Neural crest cell (in vitro differentiated cells): ENCODE results near the gene DTNB. TPM values are rescaled to one million over a fixed set of nuclear protein-coding genes. Genes with fewer than 3 reads are reported as not detected.
"Not testable (repeated sequence)": the region's sequence is repeated elsewhere in the genome, so short reads cannot be mapped to it uniquely, and the experiment has no call there.

Experiments
- DNase-seq: peaks from one replicate; pipeline ENCODE4 v3.0.0; 2021; ENCODE audit warnings: low read depth, mixed read lengths, low spot score
- H3K27ac Mint-ChIP-seq: one replicate; pipeline ENCODE4 v1.8.0; 2021; ENCODE audit warnings: mild to moderate bottlenecking, mixed read lengths; ENCODE audit not compliant: unreplicated experiment
- H3K27me3 Mint-ChIP-seq: 2 replicates; pipeline ENCODE4 v1.8.0; 2021; ENCODE audit warnings: low read depth, mild to moderate bottlenecking, mixed read lengths
- H3K36me3 Mint-ChIP-seq: 2 replicates; pipeline ENCODE4 v1.8.0; 2021; ENCODE audit warnings: low read depth, mild to moderate bottlenecking, mixed read lengths
- H3K4me1 Mint-ChIP-seq: 2 replicates; pipeline ENCODE4 v1.8.0; 2021; ENCODE audit warnings: mixed read lengths
- H3K4me3 Mint-ChIP-seq: one replicate; pipeline ENCODE4 v1.8.0; 2021; ENCODE audit warnings: mild to moderate bottlenecking, mixed read lengths
- H3K9me3 Mint-ChIP-seq: 2 replicates; pipeline ENCODE4 v1.8.0; 2021; ENCODE audit warnings: mixed read lengths
- total RNA-seq: library from RNA; stranded (reverse); gene quantifications from 2 replicates; pipeline ENCODE4 v1.2.1, GENCODE V29; 2021
- TF ChIP-seq, protein P1 (sequence below): fragments of 200-600 bp; sonication (generic); conservative IDR thresholded peaks from 2 replicates; pipeline ENCODE4 v1.5.0; 2021; ENCODE audit warnings: antibody characterized with exemption, mild to moderate bottlenecking

Gene DTNB
- total RNA-seq, 1 donor from 2014 or later = 29.5 TPM

DNA sequence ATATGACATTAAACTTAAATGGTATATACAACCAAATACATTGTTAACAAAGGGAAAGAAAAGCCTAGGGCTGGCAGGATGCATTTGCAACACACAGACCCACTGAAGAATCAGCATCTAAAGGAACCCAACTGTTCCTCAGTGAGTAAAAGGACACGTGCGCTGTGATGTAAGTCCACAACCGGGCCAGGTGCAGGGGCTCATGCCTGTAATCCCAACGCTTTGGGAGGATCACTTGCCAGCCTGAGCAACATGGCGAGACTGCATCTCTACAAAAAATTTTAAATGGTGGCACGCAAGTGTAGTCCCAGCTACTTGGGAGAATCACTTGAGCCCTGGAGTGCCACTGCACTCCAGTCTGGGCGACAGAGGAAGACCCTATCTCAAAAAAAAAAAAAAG, 3.9 kb downstream of the DTNB start:
- H3K4me3 Mint-ChIP-seq = peak overlapping the region; percentile 59
- H3K27me3 Mint-ChIP-seq = peaks cover 19% of the 10 kb centered on the region
- no peaks in the 10 kb centered on the region for H3K9me3 Mint-ChIP-seq
- H3K4me1 Mint-ChIP-seq = peaks cover 28% of the 10 kb centered on the region
- H3K36me3 Mint-ChIP-seq = no peaks in the 10 kb centered on the region
- DNase-seq = no peak
- H3K27ac Mint-ChIP-seq = no peak overlapping the region
- TF ChIP-seq, protein P1, sequence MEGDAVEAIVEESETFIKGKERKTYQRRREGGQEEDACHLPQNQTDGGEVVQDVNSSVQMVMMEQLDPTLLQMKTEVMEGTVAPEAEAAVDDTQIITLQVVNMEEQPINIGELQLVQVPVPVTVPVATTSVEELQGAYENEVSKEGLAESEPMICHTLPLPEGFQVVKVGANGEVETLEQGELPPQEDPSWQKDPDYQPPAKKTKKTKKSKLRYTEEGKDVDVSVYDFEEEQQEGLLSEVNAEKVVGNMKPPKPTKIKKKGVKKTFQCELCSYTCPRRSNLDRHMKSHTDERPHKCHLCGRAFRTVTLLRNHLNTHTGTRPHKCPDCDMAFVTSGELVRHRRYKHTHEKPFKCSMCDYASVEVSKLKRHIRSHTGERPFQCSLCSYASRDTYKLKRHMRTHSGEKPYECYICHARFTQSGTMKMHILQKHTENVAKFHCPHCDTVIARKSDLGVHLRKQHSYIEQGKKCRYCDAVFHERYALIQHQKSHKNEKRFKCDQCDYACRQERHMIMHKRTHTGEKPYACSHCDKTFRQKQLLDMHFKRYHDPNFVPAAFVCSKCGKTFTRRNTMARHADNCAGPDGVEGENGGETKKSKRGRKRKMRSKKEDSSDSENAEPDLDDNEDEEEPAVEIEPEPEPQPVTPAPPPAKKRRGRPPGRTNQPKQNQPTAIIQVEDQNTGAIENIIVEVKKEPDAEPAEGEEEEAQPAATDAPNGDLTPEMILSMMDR = no peak

DNA sequence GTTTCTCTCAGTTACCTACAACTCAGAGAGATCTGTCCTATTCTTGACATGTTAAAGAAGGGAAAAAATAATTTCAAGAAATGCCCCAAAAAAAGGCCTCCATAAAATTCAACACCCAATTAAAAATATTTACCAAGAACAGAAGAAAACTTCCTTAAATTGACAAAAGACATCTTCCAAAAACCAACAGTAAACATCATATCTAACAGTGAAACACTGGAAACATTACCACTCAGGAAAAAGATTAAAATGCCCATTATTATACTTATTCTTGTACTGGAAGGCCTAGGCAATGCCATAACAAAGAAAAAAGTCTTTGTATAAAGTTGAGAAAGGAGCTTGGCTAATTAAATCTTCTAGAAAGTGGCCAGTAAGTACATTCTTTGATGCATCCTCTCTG, 7.2 kb downstream of the DTNB start:
- H3K4me1 Mint-ChIP-seq = peaks cover 23% of the 10 kb centered on the region

DNA sequence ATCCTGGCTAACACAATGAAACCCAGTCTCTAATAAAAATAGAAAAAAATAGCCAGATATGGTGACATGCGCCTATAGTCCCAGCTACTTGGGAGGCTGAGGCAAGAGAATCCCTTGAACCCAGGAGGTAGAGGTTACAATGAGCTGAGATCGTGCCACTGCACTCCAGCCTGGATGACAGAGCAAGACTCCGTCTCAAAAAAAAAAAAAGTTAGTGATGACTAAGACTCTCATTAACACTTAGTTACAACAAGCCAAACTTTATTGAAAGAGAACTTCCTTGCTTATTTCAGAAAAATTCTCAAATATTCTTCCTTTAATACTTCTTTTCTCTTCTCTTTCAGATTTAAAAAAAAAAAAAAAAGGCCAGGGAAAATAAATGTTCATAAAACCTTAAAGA, 7.9 kb downstream of the DTNB start:
- not testable (repeated sequence) for H3K36me3 Mint-ChIP-seq, DNase-seq, H3K27me3 Mint-ChIP-seq, H3K27ac Mint-ChIP-seq, H3K4me3 Mint-ChIP-seq, H3K9me3 Mint-ChIP-seq
- H3K4me1 Mint-ChIP-seq = peaks cover 19% of the 10 kb centered on the region

More for the DNA sequence above, 7.2 kb downstream of the DTNB start:
- Mint-ChIP-seq H3K4me3 (no peak overlapping the region), H3K27me3 (peaks cover 3% of the 10 kb centered on the region), H3K9me3 (no peaks in the 10 kb centered on the region), H3K27ac (no peak overlapping the region), H3K36me3 (no peaks in the 10 kb centered on the region)
- no peak for DNase-seq
- TF ChIP-seq, protein P1 = no peak

DNA sequence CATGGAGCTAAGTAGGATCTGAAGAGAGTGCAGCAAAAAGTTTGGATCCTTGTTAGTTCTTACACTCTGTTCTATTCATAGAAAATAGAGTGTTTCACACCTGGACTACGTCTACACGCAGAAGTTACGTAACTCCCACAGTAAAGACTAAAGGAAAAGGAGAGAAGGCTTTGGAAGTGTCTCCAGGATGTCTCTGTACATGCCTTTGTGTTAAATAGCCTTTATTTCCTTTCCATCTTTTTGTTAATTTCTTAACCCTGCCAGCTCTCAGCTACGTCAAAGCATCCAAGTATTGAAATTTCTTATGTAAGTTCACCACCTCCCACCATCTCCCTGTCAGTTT, 8.4 kb downstream of the DTNB start:
- no peak overlapping the region for H3K27ac Mint-ChIP-seq
- no peaks in the 10 kb centered on the region for H3K36me3 Mint-ChIP-seq
- no peak for DNase-seq
- TF ChIP-seq, protein P1 = peak; percentile 32
- no peaks in the 10 kb centered on the region for H3K27me3 Mint-ChIP-seq
- peaks cover 16% of the 10 kb centered on the region for H3K4me1 Mint-ChIP-seq
- no peaks in the 10 kb centered on the region for H3K9me3 Mint-ChIP-seq
- H3K4me3 Mint-ChIP-seq = no peak overlapping the region

DNA sequence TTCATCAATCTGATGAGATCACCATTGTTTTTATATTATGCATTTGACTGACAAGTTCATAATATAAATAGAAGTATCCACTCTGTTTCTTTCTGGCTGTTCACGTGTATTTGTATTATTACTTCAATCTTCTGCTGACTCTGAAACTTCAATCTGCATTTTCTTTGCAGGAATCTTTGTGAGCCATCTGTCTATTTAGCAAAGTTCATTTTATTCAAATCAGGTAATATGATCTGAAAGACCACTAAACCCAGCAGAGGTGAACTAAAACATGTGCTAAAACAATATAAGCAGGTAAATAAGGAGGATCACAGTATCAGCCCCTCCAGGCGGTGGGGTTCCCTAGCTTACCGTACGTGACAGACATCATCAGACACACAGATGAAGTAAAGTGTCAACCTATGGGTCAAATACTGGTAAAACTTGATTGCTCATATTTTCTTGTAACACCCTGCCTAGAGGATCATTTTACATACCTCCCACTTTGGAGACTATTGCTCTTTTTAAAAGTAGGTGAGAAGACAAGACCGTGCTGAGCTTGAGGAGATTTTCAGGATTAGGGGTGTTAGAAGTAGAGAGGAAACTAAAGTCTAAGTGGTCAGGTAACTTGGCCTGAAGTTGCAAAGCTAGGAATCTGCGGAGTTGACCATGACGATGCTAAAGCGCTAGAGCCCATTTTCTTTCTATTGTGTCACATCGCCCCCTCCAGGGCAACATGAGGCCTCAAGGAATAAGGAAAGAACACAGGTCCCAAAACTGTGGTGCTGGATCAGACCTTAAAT, 9.0 kb downstream of the DTNB start:
- no peaks in the 10 kb centered on the region for H3K9me3 Mint-ChIP-seq
- H3K27ac Mint-ChIP-seq = peak overlapping the region; percentile 30
- DNase-seq = peak; percentile 48
- no peaks in the 10 kb centered on the region for H3K36me3 Mint-ChIP-seq
- H3K4me3 Mint-ChIP-seq = no peak overlapping the region
- peaks cover 16% of the 10 kb centered on the region for H3K4me1 Mint-ChIP-seq
- H3K27me3 Mint-ChIP-seq = no peaks in the 10 kb centered on the region
- TF ChIP-seq, protein P1 = peak; percentile 78

DNA sequence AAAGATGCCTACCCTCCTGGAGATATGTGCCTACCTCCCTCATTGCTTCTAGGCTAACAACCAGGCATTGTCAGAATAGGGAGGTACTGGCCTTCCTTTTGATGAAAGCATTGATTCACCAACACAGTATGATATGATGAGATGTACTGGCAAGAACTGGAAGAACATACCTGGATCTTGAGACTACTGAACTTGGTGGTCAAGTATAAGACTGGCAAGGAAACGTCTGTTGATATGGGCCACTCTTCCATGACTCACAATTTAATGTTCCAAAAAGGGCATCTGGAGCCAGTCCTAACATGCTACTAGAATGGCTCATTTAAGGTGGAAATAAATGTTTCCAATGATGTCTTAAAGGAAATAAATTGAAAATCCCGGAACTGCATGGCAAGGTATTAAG, 18.1 kb downstream of the DTNB start:
- Mint-ChIP-seq H3K4me3 (no peak overlapping the region), H3K36me3 (peaks cover 1% of the 10 kb centered on the region), H3K27ac (no peak overlapping the region), H3K4me1 (peaks cover 5% of the 10 kb centered on the region), H3K9me3 (no peaks in the 10 kb centered on the region), H3K27me3 (no peaks in the 10 kb centered on the region)
- DNase-seq = no peak
- TF ChIP-seq, protein P1 = no peak
